ENCODE measurements around the gene DPH2. TPM values are rescaled to one million over a fixed set of nuclear protein-coding genes. Genes with fewer than 3 reads are reported as not detected.

DPH2 gene
- total and polyA plus RNA-seq, 7 donors, result 37.8 to 123 (median 53.7) TPM

DNA sequence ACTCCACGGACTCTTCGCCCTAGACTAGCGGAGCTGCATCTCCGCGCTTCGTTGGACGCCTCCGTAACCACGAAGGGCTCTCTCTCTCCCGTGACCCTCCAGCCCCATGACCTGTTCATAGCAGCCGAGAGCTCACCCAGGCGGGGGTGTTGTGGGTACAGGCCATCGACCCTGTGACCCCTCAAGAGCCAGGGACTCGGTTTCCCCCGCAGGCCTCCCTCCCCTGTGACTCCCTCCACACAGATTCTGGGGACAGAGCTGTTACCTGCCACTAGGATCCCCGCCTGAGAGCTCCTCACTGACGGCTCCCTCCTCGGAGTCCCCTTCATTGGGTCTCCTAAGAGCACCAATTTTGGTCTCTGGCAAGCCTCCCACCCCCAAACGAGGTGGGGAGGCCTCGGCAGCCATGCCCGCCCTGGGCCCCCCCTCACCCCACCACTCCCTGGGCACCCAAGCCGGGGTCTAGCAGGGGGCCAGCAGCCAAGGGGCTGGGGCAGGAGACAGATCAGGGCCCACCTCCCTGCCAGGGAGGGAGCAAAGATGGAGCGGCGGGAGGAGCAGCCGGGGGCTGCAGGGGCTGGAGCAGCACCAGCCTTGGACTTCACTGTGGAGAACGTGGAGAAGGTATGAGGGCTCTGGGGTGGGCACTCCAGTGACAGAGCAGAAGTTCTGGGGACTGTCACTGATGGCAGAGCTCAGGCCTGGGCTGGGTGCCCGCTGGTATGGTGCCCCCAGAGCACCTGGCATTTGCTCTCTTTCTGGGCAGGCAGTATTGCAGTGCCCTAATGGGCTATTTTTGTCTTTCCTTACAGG is 22.5 kb upstream of the DPH2 start:
- H3K9me3 ChIP-seq, result no peaks in the 10 kb centered on the region
- TF ChIP-seq, protein P1, sequence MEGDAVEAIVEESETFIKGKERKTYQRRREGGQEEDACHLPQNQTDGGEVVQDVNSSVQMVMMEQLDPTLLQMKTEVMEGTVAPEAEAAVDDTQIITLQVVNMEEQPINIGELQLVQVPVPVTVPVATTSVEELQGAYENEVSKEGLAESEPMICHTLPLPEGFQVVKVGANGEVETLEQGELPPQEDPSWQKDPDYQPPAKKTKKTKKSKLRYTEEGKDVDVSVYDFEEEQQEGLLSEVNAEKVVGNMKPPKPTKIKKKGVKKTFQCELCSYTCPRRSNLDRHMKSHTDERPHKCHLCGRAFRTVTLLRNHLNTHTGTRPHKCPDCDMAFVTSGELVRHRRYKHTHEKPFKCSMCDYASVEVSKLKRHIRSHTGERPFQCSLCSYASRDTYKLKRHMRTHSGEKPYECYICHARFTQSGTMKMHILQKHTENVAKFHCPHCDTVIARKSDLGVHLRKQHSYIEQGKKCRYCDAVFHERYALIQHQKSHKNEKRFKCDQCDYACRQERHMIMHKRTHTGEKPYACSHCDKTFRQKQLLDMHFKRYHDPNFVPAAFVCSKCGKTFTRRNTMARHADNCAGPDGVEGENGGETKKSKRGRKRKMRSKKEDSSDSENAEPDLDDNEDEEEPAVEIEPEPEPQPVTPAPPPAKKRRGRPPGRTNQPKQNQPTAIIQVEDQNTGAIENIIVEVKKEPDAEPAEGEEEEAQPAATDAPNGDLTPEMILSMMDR (IDR thresholded peaks at IDR 0.05), result no peak
- intact Hi-C loops (cut with DNase I), result loop anchor here in 1 of 2 donors (10.0 kb wide), 1 partner anchor 412 kb away; the partner anchor contains the start of gene PTPRF
- peaks cover 0 to 25% of the 10 kb centered on the region in 2 donors for H3K36me3 ChIP-seq (ENCODE audit: insufficient read depth in 1 of 2, low read depth in 1 of 2)
- peak; percentile 53 to 73 (median 68) for ATAC-seq
- 1 to 3% (median 3%) methylated on average over 27 of the region's 27 CpGs for WGBS, 3 donors
- peak; percentile 59 to 89 for DNase-seq
- no peaks in the 10 kb centered on the region for H3K27me3 ChIP-seq (ENCODE audit: insufficient read depth in 3 of 3, low read length in 2 of 3)
- H3K4me1 ChIP-seq, result peaks cover 55% of the 10 kb centered on the region
- peak overlapping the region; percentile 79 for H3K4me3 ChIP-seq
- H3K27ac ChIP-seq, result peak overlapping the region; percentile 99

DNA sequence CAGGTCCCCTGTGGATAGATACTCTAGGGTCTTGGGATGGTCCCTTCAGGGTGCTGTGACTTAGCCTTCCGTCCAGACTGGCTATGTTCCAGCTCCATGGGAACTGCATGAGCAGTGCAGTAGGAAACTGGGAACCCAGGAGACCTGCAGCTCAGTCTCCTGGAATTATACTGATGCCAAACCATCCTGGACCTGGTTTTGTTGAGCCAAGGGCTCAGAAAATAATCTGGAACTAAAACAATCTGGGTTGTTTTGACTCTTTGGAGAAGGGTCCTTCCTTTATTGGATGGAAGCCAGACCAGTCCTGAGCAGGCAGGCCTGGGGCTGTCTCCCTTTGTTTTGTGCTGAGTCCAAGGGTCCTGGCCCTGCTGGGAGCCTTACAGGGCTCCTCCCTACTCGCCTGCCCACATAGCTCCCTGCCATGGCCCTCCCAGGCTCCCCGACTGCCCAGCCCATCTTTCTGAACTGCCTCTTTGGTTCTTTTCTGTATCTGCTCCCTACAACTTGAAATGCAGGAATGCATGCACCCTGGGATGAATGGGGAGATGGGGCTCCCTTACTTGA is 21.9 kb upstream of the DPH2 start:
- WGBS, 3 donors, result 10 to 17% (median 11%) methylated on average over 3 of the region's 3 CpGs
- TF ChIP-seq, protein P1 (IDR thresholded peaks at IDR 0.05), result no peak
- DNase-seq, result no peak
- Histone ChIP-seq H3K27ac (peak overlapping the region; percentile 99), H3K4me1 (peaks cover 62% of the 10 kb centered on the region), H3K4me3 (peak overlapping the region; percentile 79), H3K36me3 (ENCODE audit: insufficient read depth in 1 of 2, low read depth in 1 of 2) (peaks cover 0 to 25% of the 10 kb centered on the region in 2 donors), H3K27me3 (ENCODE audit: insufficient read depth in 3 of 3, low read length in 2 of 3) (no peaks in the 10 kb centered on the region), H3K9me3 (no peaks in the 10 kb centered on the region)
- intact Hi-C loops (cut with DNase I), result loop anchor here in 1 of 2 donors (10.0 kb wide), 1 partner anchor 413 kb away; the partner anchor contains the start of gene PTPRF
- ATAC-seq, result no peak

DNA sequence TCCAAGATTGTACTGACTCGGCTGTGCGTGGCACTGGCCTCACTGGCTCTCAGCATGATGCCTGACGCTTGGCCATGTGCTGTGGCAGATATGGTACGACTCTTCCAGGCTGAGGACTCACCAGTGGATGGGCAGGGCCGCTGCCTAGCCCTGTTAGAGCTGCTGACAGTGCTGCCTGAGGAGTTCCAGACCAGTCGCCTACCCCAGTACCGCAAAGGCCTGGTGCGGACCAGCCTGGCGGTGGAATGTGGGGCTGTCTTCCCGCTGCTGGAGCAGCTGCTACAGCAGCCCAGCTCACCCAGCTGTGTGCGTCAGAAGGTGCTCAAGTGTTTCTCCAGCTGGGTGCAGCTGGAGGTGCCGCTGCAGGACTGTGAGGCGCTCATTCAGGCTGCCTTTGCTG is 20.1 kb upstream of the DPH2 start:
- H3K27me3 ChIP-seq (ENCODE audit: insufficient read depth in 3 of 3, low read length in 2 of 3), result no peaks in the 10 kb centered on the region
- no peak for ATAC-seq
- intact Hi-C loops (cut with DNase I), result loop anchor here (2.0 to 10.0 kb wide), 2 partner anchors 21 to 415 kb away; partner anchors contain the start of genes DPH2 (in 1 of the 2) and PTPRF (in 1 of the 2)
- H3K27ac ChIP-seq, result peak overlapping the region; percentile 99
- TF ChIP-seq, protein P1 (IDR thresholded peaks at IDR 0.05), result no peak
- H3K4me1 ChIP-seq, result peaks cover 78% of the 10 kb centered on the region
- no peak for DNase-seq
- no peaks in the 10 kb centered on the region for H3K9me3 ChIP-seq
- H3K36me3 ChIP-seq (ENCODE audit: insufficient read depth in 1 of 2, low read depth in 1 of 2), result peaks cover 0 to 25% of the 10 kb centered on the region in 2 donors
- WGBS, 3 donors, result 37 to 57% (median 46%) methylated on average over 13 of the region's 13 CpGs
- H3K4me3 ChIP-seq, result peak overlapping the region; percentile 79

DNA sequence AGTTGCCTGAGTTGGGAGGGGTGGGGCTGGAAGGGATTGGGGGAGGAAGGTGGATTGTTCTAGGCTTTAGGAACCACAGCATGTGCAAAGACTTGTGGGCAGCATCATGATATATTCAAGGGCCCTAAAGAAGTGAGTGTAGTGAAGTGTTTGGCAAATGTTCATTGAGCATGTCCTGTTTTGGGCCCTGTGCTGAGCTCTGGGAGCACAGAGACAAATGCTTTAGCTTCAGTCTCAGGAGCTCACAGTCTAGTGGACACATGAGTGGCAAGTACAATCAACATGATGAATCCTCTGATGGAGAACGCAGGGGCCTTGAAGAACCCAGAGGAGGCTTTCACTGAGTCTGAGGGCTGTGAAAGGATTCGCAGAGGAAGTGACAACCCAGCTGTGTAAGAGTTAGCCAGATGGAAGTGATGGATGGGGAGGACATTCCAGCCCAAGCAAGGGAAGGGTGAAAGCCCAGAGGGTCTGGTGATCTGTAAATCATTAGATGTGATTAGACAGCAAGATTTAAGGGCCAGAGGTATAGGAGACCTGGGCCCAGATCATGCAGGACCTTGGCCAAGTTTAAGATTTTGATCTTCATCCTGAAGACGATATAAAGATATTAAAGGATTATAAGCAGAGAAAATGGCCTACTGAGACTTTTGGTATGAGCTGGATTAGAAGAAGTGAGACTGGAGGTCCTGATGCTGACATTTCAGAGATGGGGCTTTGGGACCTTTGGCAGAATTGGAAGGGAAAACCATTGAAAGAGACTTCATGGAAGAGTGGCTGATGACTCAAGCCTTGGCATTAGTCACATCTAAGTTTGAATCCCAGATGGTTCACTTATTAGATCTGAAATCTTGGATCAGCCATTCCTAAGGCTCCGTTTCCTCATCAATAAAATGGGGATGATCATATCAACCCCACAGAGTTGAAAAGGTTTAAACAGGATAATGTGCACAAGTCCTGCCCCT is 18.5 kb upstream of the DPH2 start:
- peaks cover 75% of the 10 kb centered on the region for H3K4me1 ChIP-seq
- H3K27ac ChIP-seq, result peak overlapping the region; percentile 99
- DNase-seq, result no peak
- no peak for ATAC-seq
- H3K27me3 ChIP-seq (ENCODE audit: insufficient read depth in 3 of 3, low read length in 2 of 3), result no peaks in the 10 kb centered on the region
- H3K9me3 ChIP-seq, result no peaks in the 10 kb centered on the region
- intact Hi-C loops (cut with DNase I), result loop anchor here in 1 of 2 donors (2.0 kb wide), 1 partner anchor 19 kb away; the partner anchor contains the start of gene DPH2
- TF ChIP-seq, protein P1 (IDR thresholded peaks at IDR 0.05), result no peak
- H3K36me3 ChIP-seq (ENCODE audit: insufficient read depth in 1 of 2, low read depth in 1 of 2), result peaks cover 0 to 37% of the 10 kb centered on the region in 2 donors
- H3K4me3 ChIP-seq, result peak overlapping the region; percentile 79
- 74 to 85% (median 79%) methylated on average over 4 of the region's 4 CpGs for WGBS, 3 donors
